GM18498 (cell line): Measurements from ENCODE around the gene PRELID1.

Experiments used
- ATAC-seq: cut with Tn5 transposase; IDR thresholded peaks from one replicate; pipeline ENCODE4 v1.9.1; 2021; ENCODE audit warnings: mild to moderate bottlenecking, moderate library complexity; ENCODE audit not compliant: unreplicated experiment

The PRELID1 gene

DNA sequence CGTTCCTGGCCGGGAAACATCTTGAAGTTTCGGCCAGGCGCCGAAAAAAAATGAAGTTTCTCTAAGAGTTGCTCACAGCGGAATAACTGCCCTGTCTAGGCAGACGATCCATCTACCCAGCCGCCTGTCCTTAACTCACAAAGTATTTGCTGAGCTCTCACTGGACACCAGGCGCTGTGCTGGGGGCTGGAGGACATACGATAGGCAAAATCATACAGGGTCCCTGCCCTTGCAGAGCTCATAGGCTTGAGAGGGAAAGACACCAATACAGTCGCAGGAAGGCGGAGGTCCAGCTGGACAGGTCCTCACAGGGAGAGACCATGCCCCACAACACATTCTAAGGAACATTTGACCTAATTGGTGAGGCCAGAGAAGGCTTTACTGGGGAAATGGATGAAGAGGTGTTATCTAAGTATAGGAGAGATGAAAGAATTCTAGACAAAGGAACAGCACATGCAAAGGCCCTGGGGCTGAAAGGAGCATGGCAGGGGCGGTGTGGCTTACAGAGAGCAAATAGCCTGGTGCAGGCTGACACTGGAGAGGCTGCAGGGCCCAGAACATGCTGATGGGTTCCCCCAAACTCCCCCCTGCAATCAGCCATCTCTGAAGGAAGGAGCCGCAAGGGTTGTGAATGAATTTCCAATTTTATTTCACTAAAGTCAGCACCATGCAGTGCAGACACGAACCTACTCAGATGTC lies 10.1 kb downstream of the PRELID1 start:
- ATAC-seq = no peak

DNA sequence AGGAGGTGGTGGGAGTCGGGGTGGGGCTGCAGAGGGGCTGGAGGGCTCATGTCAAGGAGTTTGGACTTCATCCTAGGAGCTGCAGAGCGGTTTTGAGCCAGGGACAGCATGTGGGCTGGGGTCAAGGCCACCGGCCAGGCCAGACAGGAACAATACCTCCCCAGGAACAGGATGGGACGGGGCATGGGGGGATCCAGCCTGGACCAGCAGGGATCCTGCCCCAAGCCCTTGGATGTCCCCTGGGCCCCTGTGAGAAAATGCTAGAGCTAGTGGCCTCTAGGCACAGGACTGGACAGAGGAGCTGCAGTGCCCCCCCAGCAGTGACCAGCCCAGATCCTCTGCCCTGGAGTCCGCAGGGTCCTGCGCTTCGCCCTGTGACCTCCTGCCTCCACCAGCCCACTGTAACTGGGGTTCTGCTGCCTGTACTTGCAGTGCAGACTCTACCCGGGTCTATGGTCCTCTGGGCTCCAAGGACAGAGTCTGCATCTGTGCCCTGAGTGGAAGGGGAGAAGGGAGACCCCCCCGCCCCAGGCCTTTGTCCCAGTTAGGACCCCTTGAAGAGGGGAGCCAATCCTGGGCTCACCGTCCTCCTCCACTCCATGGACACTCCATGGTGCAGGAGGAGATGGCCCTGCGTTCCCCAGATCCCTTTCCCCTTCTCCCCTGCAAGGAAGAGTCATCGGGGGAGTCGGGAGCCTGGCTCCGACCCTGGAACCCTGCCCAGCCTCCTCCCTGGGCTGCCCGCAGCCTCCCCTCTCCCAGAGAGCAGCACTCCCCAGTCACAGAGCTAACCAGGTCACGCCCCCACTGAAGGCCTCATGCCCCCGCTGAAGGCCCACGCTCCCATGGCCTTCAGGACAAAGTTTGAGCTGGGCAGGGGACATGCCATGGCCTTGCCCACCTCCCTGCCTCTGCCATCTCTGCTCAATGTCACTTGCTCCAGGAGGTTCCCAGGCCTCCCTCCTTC lies 11.1 kb downstream of the PRELID1 start:
- ATAC-seq = no peak

DNA sequence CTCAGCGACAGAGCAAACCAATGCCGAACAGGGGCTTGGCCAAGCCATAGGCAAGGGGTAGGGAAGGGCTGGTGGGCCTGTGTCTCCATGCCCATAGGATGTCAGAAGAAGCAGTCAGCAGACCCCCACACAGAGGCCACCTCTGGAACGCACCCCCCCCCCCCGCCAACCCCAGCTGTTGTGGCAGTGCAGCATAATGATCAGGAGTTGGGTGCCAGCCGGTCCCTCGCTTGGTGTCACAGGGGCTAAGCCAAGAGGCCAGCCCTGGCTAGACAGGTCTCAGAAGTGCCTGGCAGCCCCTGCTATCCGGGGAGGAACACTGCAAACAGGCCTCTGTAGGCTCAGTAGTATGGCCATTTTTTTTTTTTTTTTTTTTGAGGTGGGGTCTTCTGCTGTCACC lies 11.8 kb downstream of the PRELID1 start:
- no peak for ATAC-seq

DNA sequence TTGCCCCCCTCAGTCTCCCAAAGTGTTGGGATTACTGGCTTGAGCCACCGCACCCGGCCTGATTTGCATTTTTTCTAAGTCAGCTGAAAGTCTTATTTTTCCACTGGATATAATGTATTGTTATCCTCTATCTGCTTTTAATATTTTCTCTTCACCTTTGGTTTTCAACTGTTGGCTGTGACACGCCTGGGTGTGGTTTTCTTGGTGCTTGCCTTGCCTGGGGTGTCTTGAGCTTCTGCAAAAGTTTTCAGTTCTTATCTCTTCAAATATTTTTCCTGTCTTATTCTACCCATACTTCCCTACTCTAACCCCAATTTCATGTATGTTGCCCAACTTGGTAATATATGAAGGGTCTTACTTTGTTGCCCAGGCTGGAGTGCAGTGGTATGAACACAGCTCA lies 12.4 kb downstream of the PRELID1 start:
- ATAC-seq = no peak

DNA sequence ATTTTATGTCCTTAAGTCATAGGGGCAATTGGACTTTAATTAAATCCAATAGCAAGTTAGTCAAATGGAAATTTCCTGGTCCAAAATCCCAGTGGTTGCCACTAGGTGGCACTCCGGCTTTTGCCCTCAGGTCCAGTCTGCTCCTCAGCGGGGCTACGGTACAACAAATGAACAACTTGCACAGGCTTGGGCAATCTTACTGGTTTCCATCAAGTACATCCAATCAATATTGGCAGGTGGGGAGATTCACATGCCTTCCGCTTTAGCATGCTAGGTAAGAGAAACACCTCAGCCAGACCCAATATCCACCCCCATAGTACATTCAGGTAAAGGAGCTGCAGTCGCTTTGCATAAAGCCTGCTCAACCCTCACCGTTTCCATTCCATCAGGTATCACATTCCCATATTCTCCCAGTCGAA lies 14.4 kb downstream of the PRELID1 start:
- ATAC-seq = no peak

DNA sequence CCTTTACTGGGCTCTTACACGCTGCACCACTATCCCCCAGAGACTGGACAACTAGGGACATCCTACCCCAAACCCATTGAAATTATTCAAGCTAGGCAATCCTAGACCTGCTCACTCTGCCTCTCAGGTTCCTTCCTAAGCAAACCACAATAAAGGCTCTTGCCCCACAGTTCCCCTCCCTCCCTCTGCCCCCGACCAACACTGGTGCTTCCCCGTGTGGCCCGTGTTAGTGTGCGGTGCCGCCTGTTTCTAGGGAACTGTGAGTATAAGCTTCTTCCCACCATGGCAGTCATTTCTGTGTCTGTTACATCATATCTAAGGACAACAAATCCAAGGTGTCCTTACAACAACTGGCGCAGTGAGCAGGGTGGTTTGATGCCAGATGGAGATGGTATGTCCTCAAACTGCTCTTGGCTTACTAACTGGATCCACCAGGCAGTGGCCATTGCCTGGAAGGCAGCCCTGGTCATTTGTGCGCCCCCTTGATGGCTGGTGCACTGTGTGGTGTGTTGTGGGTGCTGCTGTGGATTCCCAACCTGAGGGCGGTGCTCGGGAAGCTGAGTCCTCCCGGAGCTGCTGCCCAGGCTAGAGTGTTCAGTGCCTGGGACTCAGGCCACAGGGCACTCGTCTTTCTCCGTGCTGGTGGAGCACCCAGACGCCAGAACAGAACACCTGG lies 16.5 kb downstream of the PRELID1 start:
- ATAC-seq = no peak

DNA sequence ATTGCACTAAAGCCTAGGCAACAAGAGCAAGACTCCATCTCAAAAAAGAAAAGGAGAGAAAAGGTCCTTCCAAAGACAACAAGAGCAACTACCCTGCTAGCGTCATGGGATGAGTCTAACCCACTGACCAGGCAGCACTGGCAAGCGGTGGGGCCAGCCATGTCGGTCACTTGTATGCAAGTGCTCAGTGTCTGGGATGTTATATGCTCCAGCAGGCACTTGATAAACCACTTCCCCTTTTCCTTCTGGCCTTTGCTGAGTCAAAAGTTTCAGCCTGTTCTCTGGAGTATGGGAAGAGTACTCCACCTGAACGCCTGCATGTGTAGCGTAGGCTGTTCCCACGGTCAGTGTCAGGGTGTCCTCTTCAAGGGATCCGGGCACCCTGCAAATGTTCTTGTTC lies 17.3 kb downstream of the PRELID1 start:
- ATAC-seq = no peak

DNA sequence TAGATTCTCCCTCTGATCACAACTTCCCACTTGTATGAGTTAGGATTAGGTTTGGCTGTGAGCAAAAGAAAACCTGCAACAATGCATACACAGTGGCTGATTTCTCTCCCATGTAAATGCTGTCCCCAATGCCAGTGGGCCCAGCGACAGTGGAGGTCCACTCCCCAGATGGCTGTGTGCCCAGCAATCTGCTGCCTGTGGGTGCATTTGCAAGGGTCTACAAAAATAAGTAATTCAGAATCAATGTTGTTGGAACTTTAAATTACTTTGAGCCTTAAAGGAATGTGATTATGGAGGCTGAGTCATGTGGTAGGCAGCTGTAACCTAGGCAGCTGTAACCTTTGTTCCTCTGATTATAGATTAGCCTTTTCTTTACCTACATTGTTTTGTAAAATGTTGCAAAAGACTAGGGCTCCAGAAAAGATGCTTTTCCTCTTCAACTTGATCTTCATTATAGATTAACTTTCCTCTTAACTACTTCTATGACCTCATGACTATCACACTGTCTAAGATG lies 22.3 kb downstream of the PRELID1 start:
- no peak for ATAC-seq

DNA sequence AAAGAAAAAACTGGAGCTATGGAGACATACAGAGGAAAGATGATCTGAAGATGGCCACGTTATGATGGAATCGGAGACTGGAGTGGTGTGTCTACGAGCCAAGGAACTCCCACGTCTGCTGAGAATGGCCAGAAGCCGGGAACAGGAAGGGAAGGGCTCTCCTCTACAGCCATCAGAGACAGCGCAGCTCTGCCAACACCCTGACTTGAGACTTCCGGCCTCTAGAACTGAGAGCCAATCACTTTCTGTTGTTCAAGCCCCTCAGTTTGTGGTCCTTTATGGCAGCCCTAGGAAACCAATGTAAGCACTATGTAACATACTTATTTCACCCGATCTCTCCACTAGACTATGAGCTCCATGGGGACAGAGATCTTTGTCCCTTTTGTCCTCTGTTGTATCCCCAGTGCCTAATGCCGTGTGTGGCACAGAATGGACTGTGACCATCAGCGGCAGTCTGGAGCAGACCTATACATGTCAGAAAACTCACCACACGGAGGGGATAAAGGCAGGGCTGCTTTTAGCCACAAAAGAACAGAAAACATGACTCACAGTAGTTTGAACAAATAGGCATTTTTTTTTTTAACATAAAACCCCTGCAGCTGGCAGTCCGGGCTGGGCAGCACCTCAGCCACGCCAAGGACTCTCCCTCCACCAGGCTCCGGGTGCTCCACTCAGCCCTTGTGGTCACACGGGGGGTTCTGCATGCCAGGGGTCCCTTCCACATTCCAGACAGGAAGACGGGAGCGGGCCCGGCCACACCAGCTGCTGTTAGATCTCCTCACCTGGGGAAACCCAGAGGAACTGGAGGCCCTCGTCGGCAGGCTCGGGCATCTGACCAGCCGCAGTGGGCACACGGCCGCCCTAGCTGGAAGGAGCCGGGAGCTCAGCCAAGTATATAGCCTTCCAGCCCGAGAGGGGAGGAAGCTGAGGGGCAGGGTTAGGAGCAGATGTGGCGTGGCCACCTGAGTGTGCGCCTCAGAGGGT lies 24.2 kb downstream of the PRELID1 start:
- ATAC-seq = no peak

DNA sequence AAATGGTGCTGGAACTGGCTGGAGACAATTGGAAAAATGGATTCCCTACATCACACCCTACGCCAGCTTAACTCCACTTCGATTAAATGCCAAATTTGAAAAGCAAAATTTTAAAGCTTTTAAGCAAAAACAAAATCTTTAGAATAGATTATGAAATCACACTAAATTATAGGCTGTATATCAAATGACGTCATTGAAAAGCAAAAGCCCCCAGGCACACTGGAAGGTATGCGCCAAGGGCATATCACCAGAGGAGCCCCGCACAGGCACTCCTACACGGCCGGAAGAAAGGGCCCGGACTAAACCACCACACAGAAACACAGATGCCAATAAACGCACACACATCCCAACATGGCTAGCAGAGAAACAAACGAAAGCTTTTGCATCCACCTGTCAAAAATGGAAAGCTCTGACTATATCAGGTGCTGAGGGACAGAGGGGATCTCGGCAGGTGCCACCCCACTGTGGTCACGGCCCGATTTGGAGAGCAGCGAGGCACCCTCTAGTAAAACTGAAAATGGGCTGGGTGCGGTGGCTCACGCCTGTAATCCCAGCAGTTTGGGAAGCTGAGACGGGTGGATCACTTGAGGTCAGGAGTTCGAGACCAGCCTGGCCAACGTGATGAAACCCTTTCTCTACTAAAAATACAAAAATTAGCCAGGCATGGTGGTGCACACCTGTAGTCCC lies 25.1 kb downstream of the PRELID1 start:
- no peak for ATAC-seq

DNA sequence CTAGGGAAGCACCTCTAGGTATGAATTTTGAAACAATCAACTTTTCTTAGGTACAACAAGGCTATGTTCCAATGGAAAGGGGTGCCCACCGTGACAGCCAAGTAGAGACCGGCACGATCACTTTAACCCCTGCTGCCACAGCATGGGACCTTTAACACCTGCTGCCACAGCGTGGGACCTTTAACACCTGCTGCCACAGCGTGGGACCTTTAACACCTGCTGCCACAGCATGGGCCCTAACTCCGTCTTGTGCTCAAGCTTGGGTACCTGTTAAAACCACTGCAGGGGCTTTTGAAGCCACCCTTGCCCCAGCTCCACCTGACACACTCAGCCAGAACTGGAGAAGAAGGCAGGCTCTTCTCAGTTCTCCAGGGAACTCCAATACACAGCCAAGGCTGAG lies 26.3 kb downstream of the PRELID1 start:
- ATAC-seq = no peak

DNA sequence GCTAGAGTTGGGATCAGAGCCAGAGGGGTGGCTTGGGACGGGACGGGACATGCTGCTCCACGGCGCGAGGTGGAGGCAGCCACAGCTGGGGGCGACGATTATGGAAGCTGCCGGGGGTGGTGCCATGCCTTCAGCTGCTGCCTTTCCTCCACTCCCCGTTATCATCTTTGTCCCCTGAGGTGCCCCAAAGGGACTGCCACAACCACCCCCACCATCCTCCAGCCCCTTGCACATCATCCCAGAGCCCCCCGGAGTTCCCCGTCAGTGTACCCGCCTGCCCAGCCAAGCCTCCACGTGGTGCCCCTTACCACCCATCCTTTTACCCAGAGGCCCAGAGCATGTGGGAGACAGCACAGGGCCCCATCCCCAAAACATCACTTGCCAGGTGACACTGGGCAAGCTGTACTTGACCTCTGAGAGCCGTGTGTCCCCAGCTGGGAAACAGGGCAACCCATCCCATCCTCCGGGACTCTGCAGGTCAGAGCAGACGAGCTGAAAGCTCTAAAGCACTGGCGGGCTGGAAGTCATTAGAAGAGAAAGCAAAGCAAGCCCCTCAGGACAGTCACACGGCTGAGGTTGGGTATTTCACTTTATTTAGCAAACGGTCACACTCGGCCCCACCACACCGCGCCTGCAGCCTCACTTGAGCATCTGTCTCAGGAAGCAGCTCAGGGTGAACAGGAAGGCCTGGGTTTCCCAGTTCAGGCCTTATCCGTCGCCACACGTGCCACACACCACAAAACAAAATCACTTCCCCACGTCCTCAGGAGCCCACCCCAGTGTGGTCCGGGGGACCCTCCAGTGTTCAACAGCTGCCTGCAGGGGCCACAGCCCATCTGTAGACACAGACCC lies 27.6 kb downstream of the PRELID1 start:
- no peak for ATAC-seq

DNA sequence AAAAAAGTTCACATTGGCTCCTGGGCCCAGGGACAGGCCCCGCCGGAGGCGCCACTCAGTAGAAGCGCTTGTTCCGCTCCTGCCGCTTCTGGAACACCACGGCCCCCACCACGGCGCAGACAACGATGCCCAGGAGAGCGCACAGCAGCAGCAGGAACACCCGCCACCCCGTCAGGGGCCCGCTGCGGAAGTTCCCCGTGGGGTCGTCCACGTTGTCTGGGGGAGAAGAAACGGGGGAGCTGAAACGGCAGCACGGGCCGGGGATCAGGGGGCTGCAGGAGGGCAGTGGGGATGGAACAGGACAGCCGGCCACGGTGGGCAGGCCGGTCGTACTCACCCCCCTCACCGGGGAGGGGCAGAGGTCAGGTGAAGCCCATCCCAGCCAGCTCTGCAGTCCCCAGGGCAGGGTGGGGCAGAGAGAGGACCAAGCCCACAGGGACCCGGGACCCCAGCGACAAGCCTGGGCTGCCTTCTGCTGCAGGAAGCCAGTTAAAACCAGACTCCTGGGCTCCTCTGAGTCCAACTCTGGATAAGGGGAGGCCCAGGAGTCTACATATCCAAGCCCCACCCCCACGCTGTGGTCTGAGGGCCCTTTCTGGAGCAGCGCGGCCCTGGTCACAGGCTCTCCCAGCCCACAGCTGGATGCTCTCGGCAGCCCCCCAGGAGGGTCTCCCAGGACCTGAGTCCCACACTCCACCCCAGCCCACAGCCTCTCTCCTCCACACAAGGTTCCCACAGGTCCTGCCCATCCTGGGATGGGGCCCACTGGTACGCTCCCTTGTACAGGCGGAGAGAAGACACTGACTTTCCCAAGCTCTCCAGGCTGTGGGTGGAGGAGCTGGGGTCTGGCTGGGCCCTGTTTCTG lies 28.7 kb downstream of the PRELID1 start:
- no peak for ATAC-seq

DNA sequence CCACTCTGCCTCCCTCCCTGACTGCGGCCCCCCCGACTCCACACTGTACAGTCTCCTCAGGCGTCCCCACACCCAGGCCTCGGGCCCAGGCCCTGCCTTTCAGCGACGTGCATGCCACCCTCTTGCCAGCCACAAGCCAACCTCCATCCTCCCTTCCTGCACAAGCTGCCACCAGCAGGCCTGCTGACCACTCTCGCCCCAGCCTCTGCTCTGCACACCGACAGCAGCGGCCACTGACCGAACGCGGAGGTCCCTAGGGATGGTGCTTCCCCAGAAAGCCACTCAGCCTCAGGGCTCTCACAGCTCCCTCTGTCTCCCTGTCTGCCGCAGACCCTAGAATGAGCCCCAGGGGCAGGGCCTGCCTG lies 29.3 kb downstream of the PRELID1 start:
- no peak for ATAC-seq

DNA sequence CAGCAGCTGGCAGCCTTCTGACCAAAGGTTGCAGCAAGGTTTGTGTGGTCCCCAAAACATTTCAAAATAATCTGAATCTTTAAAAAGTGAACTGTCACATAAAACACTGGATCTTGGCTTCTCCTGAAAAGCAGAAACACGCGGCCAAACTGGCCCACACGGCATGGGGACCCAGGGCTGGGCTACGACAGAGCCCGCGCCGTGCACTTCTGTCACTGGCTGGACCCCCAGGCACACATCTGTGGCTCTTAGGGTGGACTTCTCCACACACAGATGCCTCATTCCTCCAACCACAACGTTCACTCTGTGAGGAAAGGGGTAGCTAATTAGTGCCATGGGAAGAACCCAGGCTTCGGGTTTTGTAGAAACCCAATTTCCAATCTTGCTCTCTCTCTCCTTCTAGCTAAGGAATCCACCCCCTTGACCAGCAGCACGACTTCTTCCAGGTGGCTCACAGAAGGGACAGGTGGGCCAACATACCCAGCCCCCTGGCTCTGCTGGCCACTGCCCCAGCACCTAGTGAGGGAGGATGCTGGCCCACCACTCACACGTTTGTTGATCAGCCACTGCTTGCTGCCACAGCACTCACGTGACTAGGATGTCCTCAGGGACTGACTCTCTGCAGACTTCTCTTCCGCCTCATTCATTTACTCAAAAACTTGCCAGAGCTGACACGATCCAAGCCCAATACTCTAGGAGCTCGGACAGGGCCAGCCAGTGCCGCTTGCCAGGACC lies 30.0 kb downstream of the PRELID1 start:
- no peak for ATAC-seq

DNA sequence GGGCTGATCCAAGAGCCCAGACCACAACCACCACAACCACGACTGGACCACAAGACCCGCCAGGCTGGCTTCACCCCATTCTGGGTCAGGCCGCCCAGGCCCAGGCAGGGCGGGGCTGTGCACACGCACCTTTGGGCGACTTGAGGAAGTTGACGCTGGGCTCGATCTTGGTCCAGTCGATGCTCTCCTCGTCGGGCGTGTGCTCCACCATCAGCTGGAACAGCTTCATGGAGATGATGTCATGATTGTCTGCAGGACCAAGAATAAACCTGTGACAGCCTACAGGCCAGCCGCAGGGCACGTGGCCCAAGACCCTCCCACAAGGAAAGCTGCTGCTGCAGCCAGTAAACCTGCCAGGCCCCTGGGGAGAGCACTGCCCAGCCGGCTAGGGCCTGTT lies 30.6 kb downstream of the PRELID1 start:
- no peak for ATAC-seq
